ENCODE data around the gene ERCC6L2.

DNA sequence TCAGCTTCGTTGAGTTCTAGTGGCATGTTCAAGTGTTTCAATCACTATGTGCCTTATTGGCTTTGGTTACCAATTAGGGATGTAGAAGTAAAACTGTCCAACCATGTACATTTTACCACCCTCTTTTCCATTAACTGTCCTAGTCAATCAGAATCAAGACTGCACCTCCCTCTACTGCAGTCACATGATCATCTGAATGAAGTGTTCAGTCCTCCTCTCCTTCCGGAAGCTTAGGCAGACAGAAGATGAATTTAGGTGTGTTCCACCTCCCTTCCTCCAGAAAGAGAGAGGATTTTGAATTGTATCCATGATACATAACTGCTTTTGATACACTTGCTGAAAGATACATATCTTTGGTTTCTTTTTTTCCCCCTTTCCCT, 133.7 kb downstream of the ERCC6L2 start:
- TF ChIP-seq, protein P1, sequence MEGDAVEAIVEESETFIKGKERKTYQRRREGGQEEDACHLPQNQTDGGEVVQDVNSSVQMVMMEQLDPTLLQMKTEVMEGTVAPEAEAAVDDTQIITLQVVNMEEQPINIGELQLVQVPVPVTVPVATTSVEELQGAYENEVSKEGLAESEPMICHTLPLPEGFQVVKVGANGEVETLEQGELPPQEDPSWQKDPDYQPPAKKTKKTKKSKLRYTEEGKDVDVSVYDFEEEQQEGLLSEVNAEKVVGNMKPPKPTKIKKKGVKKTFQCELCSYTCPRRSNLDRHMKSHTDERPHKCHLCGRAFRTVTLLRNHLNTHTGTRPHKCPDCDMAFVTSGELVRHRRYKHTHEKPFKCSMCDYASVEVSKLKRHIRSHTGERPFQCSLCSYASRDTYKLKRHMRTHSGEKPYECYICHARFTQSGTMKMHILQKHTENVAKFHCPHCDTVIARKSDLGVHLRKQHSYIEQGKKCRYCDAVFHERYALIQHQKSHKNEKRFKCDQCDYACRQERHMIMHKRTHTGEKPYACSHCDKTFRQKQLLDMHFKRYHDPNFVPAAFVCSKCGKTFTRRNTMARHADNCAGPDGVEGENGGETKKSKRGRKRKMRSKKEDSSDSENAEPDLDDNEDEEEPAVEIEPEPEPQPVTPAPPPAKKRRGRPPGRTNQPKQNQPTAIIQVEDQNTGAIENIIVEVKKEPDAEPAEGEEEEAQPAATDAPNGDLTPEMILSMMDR (IDR thresholded peaks at IDR 0.05) = no peak
- TF ChIP-seq ZFX (IDR thresholded peaks at IDR 0.05; ENCODE audit: borderline replicate concordance) = no peak

Measured in 22Rv1 (cell line).